Measurements from ENCODE around the gene PPP4C.

The PPP4C gene

GRCh38 chr16:30046588-30046987 lies 29.2 kb upstream of the PPP4C start:
- TF ChIP-seq CTCF (IDR thresholded peaks at IDR 0.05): no peak
- Histone ChIP-seq H3K36me3 (ENCODE audit: control insufficient read depth, insufficient read depth, low read length) (no peaks in the 10 kb centered on the region), H3K9me3 (ENCODE audit: control insufficient read depth, low read length) (no peaks in the 10 kb centered on the region)

GRCh38 chr16:30049871-30050270 lies 25.9 kb upstream of the PPP4C start:
- H3K4me3 ChIP-seq (ENCODE audit: low read depth, low read length): no peak overlapping the region
- H2AFZ ChIP-seq: no peak overlapping the region
- H3K9me3 ChIP-seq (ENCODE audit: control insufficient read depth, low read length): no peaks in the 10 kb centered on the region
- no peak overlapping the region for H3K9ac ChIP-seq
- no peaks in the 10 kb centered on the region for H3K79me2 ChIP-seq
- no peak for TF ChIP-seq CTCF (IDR thresholded peaks at IDR 0.05)
- H3K27ac ChIP-seq: no peak overlapping the region
- H3K4me1 ChIP-seq: peaks cover 8% of the 10 kb centered on the region
- H3K27me3 ChIP-seq (ENCODE audit: control insufficient read depth, insufficient read depth, low read length): no peaks in the 10 kb centered on the region
- H3K4me2 ChIP-seq (ENCODE audit: low read length): no peak overlapping the region
- no peaks in the 10 kb centered on the region for H3K36me3 ChIP-seq (ENCODE audit: control insufficient read depth, insufficient read depth, low read length)

More at GRCh38 chr16:30046588-30046987, 29.2 kb upstream of the PPP4C start:
- H3K4me3 ChIP-seq (ENCODE audit: low read depth, low read length): no peak overlapping the region
- no peaks in the 10 kb centered on the region for H3K4me1 ChIP-seq
- H2AFZ ChIP-seq: no peak overlapping the region
- no peaks in the 10 kb centered on the region for H3K79me2 ChIP-seq
- H3K4me2 ChIP-seq (ENCODE audit: low read length): no peak overlapping the region
- H3K27ac ChIP-seq: no peak overlapping the region
- no peak overlapping the region for H3K9ac ChIP-seq
- no peaks in the 10 kb centered on the region for H3K27me3 ChIP-seq (ENCODE audit: control insufficient read depth, insufficient read depth, low read length)

GRCh38 chr16:30051518-30051917 lies 24.3 kb upstream of the PPP4C start:
- H3K4me2 ChIP-seq (ENCODE audit: low read length): no peak overlapping the region
- no peak overlapping the region for H3K4me3 ChIP-seq (ENCODE audit: low read depth, low read length)
- no peaks in the 10 kb centered on the region for H3K9me3 ChIP-seq (ENCODE audit: control insufficient read depth, low read length)
- H3K4me1 ChIP-seq: peaks cover 15% of the 10 kb centered on the region
- H3K27me3 ChIP-seq (ENCODE audit: control insufficient read depth, insufficient read depth, low read length): no peaks in the 10 kb centered on the region
- no peak overlapping the region for H2AFZ ChIP-seq
- no peaks in the 10 kb centered on the region for H3K79me2 ChIP-seq
- H3K36me3 ChIP-seq (ENCODE audit: control insufficient read depth, insufficient read depth, low read length): no peaks in the 10 kb centered on the region
- no peak for TF ChIP-seq CTCF (IDR thresholded peaks at IDR 0.05)
- H3K27ac ChIP-seq: no peak overlapping the region
- no peak overlapping the region for H3K9ac ChIP-seq

- no peaks in the 10 kb centered on the region for H3K36me3 ChIP-seq (ENCODE audit: control insufficient read depth, insufficient read depth, low read length)
- peak overlapping the region; percentile 39 for H3K27ac ChIP-seq
- H2AFZ ChIP-seq: peak overlapping the region; percentile 92
- no peaks in the 10 kb centered on the region for H3K9me3 ChIP-seq (ENCODE audit: control insufficient read depth, low read length)
- peak overlapping the region; percentile 40 for H3K9ac ChIP-seq
- TF ChIP-seq CTCF (IDR thresholded peaks at IDR 0.05): no peak
- peaks cover 15% of the 10 kb centered on the region for H3K4me1 ChIP-seq
- peak overlapping the region; percentile 100 for H3K4me2 ChIP-seq (ENCODE audit: low read length)
- H3K79me2 ChIP-seq: no peaks in the 10 kb centered on the region
- H3K4me3 ChIP-seq (ENCODE audit: low read depth, low read length): peak overlapping the region; percentile 77
- H3K27me3 ChIP-seq (ENCODE audit: control insufficient read depth, insufficient read depth, low read length): no peaks in the 10 kb centered on the region
Observed at GRCh38 chr16:30052671-30053372, 23.0 kb upstream of the PPP4C start.

All from parathyroid adenoma (tissue), 2 donors.